PFSK-1 (cell line): ENCODE results near the gene FRMD4A.

ENCODE experiments used
- POLR2AphosphoS5 ChIP-seq: IDR thresholded peaks from 2 replicates; pipeline ENCODE4 v1.6.1; 2012; ENCODE audit warnings: low read depth, mild to moderate bottlenecking, control low read depth, low read length, moderate library complexity
- REST ChIP-seq, 2 experiments: IDR thresholded peaks; 2 replicates each; pipeline versions ENCODE4 v1.6.1 to v1.8.0; 2011 to 2012; ENCODE audit warnings: low read depth in 2 of 2, low read length in 2 of 2, control low read depth in 1 of 2, inconsistent platforms in 1 of 2, mild to moderate bottlenecking in 1 of 2, moderate library complexity in 1 of 2; ENCODE audit not compliant: insufficient read depth in 1 of 2
- SIN3A ChIP-seq: IDR thresholded peaks from 2 replicates; pipeline ENCODE4 v1.6.1; 2012; ENCODE audit warnings: mild to moderate bottlenecking, low read length, moderate library complexity, borderline replicate concordance; ENCODE audit not compliant: insufficient read depth
- TAF1 ChIP-seq: IDR thresholded peaks from 2 replicates; pipeline ENCODE4 v1.6.1; 2012; ENCODE audit warnings: low read length, control low read depth, borderline replicate concordance; ENCODE audit not compliant: insufficient read depth

GRCh38 chr10:13815756-13816155 lies 515.0 kb downstream of the FRMD4A start:
- no peak for TF ChIP-seq REST (IDR thresholded peaks at IDR 0.05; ENCODE audit: insufficient read depth in 1 of 2, low read depth in 2 of 2, low read length in 2 of 2)
- TF ChIP-seq POLR2AphosphoS5 = no peak
- no peak for TF ChIP-seq SIN3A
- no peak for TF ChIP-seq TAF1
